Erythroblast (primary cell): ENCODE results near the gene RFPL1.

Source experiments
- DNase-seq, 2 experiments: peaks; one replicate each; lab custom pipeline; 2025; lab: John Stamatoyannopoulos, UW
- GATA1 ChIP-seq: IDR thresholded peaks from 2 replicates; pipeline ENCODE4 v1.6.1; 2011; ENCODE audit warnings: low read depth, mild to moderate bottlenecking, control low read depth, low read length, moderate library complexity
- POLR2A ChIP-seq: IDR thresholded peaks from 2 replicates; pipeline ENCODE4 v1.6.1; 2011; ENCODE audit warnings: mild to moderate bottlenecking, low read length

Gene RFPL1

DNA sequence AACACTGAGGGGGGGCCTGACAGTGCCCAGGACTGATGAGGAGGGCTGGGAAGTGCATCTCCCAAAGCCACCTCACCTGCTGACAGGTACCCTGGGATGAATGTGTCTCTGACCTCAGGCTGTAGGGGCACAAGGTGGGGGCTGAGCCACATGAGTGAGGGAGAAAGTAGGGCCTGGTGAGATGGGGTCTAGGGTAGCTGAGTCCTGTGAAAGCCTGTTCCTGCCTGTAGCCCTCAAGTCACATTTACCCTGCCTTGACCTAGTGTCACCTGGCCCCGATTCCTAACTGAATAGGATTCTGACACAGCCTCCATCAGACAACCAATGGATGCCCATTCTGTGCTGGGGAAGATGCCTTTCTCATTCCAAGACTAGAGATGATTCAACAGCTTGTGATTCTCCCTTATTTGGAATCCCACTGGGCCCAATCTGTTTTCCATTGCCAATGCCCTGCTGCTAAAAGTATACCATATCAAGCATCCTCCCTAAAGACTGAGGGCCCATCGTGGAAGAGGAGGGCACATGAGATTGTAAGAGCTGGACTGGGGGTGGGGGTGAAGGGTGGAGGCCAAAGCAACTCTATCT lies 11.1 kb upstream of the RFPL1 start:
- DNase-seq: no peak
- TF ChIP-seq GATA1: no peak
- TF ChIP-seq POLR2A: no peak

DNA sequence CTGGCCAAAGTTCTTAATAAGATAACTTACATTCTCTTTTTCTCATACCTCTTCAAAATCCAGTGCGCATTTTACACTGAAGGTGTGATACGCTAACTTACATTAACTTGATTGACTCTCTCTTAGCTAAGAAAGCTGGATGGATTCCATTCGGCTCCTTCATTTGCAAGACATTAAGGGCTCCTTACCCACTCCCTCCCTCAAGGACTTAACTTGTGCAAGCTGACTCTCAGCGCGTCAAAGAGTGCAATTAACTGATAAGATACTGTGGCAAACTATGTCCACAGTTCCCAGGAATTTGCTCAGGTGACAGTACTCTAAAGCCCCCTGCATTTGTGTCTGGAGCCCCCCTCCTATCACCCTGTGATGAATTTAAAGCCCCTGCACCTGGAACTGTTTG lies 6.4 kb upstream of the RFPL1 start:
- TF ChIP-seq POLR2A: no peak
- no peak for TF ChIP-seq GATA1
- no peak for DNase-seq

DNA sequence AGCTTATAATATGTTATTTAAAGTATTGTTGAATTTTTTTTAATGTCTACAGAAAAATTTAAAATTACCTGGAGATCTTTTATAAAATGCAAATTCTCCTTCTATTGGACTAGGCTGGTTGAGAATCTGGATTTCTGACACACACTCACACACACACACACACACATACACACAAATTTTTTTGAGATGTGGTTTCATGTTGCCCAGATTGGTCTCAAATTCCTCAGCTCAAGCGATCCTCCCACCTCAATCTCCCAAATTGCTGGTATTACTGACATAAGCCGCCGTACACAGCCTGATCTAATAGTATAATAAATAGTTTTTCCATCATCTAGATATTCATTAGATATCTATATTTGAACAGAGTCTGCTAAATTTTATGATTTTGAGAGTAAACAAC lies 4.5 kb upstream of the RFPL1 start:
- TF ChIP-seq POLR2A: no peak
- TF ChIP-seq GATA1: no peak
- DNase-seq: no peak

GRCh38 chr22:29434288-29434687 lies 4.1 kb upstream of the RFPL1 start:
- no peak for DNase-seq
- TF ChIP-seq GATA1: no peak
- no peak for TF ChIP-seq POLR2A

DNA sequence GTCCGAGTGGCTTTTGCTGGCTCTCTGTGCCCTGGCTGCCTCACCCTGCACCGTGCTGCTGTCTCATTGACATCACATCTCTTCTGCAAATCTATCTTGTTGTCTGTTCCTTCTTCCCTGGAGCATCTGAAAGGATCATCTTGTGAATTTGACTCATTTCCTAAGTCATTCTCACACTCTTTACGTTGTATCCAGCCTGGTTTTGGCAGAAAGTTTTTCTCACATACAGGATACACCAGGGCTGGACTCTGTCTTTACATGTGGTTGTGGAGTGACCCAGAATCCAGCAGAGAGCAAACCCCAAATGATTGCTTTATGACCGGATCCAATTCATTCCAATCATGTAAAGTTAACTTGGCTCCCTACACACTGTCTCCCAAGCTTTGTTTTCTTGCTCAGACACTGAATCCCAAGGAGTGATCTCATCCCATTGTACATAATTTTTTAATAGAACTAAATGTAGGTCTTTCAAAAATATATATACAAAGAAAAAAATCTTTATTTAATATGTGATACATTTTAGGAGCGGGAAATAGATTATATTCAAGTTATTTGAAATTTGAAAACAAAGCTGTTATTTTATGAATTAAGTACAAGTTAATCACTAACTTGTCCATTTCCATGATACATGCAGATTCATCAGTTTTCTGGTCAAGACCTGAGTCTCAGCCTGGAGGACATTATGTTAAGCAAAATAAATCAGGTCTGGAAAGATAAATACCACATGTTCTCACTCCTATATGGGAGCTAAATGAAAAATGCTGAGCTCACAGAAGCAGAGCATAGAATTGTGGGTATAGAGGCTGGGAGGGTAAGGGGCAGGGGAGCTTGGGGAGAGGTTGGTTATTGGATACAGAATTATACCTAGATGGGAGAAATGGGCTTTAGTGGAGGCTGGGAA lies 2.9 kb upstream of the RFPL1 start:
- TF ChIP-seq POLR2A (no peak), GATA1 (no peak)

GRCh38 chr22:29442976-29443375 lies 4.6 kb downstream of the RFPL1 start:
- no peak for TF ChIP-seq POLR2A
- TF ChIP-seq GATA1: no peak
- no peak for DNase-seq

More for the DNA sequence above, 2.9 kb upstream of the RFPL1 start:
- no peak for DNase-seq

- TF ChIP-seq GATA1: no peak
- TF ChIP-seq POLR2A: no peak
- no peak for DNase-seq
These were observed 5.1 kb downstream of the RFPL1 start for GRCh38 chr22:29443452-29443851.

DNA sequence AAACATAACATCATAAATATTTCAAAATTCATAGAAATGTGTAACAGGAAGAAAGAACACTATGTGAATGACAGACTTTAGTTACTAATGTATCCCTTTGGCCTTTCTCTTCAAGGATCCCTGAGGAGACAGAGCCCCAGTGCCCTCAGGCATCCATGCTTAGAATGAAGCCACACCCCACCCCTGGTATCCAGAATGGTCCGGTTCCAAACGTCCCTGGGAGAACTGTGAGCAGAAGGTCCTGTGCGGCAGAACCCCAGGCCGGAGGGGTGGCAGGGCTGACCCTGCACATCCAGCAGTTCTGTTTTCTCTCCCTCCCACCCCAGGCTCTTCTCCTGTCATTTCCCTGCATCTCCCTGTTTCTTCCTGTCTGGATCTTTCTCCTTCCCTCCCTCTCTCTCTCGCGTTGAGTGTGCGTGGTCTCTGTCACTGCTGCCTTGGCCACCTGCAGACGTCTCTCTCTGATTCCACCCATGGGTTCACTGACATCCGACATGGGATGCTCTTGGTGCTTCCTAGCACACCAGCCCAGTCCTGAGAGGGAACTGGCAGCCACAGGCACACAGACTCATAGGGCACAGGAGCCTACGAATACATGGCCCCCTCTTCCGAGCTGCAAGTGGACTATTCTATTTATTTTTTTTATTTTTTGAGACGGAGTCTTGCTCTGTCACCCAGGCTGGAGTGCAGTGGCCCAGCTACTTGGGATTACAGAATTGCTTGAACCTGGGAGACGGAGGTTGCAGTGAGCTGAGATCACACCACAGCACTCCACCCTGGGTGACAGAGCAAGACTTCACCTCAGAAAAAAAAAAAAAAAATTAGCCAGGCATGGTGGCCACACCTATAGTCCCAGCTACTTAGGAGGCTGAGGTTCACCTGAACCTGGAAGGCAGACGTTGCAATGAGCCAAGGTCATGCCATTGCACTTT lies 5.7 kb downstream of the RFPL1 start:
- no peak for TF ChIP-seq GATA1
- no peak for TF ChIP-seq POLR2A
- no peak for DNase-seq

- no peak for DNase-seq
- TF ChIP-seq POLR2A (no peak), GATA1 (no peak)
These were observed 7.1 kb downstream of the RFPL1 start for GRCh38 chr22:29445508-29445907.

DNA sequence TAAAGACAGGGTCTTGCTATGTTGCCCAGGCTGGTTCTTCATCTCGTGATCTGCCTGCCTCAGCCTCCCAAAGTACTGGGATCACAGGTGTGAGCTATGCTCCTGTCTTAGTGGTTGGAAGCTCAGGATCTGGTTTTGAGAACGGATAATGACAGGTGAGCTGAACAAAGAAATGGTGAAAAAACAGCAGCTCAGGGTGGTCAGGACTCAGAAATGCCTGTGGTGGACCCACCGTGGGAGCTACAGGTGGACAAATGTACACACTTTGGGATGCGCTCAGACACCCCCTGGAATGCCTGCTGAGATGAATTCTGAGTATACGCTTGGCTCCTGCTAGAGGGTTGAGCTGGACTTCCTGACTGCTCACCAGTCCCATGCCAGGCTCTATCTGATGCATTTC lies 9.5 kb downstream of the RFPL1 start:
- DNase-seq: no peak
- TF ChIP-seq POLR2A (no peak), GATA1 (no peak)

- no peak for DNase-seq
- no peak for TF ChIP-seq GATA1
- no peak for TF ChIP-seq POLR2A
These were observed 11.0 kb downstream of the RFPL1 start for GRCh38 chr22:29449296-29449875.

DNA sequence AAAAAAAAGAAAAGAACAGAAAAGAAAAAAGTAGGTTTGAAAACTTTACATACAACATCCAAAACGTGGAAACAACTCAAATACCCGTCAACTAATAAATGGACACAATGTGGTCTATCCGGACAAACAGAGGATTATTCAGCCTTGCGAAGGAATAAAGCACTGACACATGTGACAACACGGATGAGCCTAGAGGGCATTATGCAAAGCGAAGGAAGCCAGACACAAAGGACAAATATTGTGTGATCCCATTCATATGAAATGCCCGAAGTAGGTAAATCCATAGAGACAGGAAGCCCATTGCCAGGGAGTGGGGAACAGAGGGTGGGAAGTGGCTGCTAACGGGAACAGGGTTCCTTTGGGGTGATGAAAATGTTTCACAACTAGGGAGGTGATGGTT lies 11.8 kb downstream of the RFPL1 start:
- no peak for TF ChIP-seq POLR2A
- TF ChIP-seq GATA1: no peak
- DNase-seq: no peak

DNA sequence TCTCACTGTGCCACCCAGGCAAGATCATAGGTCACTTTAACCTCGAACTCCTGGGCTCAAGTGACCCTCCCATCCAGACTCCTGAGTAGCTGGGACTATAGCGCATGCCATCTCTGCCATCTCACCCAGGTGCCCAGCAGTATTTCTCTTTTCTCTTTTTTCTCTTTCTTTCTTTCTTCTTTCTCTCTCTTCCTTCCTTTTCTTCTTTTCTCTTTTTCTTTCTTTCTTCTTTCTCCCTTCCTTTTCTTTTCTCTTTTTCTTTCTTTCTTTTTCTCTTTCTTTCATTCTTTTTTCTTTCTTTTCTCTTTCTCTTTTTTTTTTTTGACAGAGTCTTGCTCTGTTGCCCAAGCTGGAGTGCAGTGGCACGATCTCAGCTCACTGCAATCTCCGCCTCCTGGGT lies 13.5 kb downstream of the RFPL1 start:
- TF ChIP-seq GATA1 (no peak), POLR2A (no peak)

DNA sequence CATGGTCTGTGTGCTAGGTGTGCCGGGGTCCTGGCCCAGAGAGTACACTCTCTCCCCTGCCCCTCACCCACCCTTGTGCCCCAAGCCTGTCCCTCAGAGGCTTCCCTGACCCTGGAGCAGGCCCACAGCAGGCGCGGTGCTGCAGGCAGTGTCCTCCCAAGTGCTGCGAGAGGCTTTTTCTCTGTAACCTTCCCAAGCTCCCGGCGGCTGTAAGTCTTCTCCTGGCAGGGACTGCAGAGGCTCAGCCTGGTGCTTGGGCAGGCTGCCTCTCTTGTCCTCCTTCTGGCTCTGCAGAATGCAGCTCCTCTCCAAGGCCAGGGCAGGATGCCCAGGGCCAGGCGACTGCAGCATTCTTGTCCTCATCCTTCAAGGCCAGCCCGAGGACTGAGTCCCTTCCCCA lies 15.9 kb downstream of the RFPL1 start:
- TF ChIP-seq POLR2A: no peak
- no peak for TF ChIP-seq GATA1

More for the DNA sequence above, 13.5 kb downstream of the RFPL1 start:
- DNase-seq: no peak

More for the DNA sequence above, 15.9 kb downstream of the RFPL1 start:
- DNase-seq: no peak
